GM12864 (cell line): ENCODE results near the gene DCPS.

Source experiments
- DNase-seq: peaks from one replicate; pipeline ENCODE4 v3.0.0-alpha.2; 2011; ENCODE audit warnings: low read depth
- H3K4me3 ChIP-seq: 2 replicates; pipeline ENCODE4 v1.5.1; 2011; ENCODE audit warnings: mild to moderate bottlenecking, low read depth, low read length, control low read depth
- CTCF ChIP-seq: IDR thresholded peaks from 2 replicates; pipeline ENCODE4 v1.5.1; 2011; ENCODE audit warnings: low read depth, mild to moderate bottlenecking, moderate library complexity, low read length, control low read depth, inconsistent platforms; ENCODE audit errors: missing control alignments

Gene DCPS

GRCh38 chr11:126338346-126339055 lies 34.6 kb downstream of the DCPS start:
- TF ChIP-seq CTCF: no peak
- DNase-seq: no peak
- no peak overlapping the region for H3K4me3 ChIP-seq

GRCh38 chr11:126339073-126339862 lies 35.4 kb downstream of the DCPS start:
- TF ChIP-seq CTCF: no peak
- H3K4me3 ChIP-seq: no peak overlapping the region
- DNase-seq: no peak

GRCh38 chr11:126339863-126340434 lies 36.1 kb downstream of the DCPS start:
- no peak overlapping the region for H3K4me3 ChIP-seq
- no peak for DNase-seq
- TF ChIP-seq CTCF: no peak

- no peak for TF ChIP-seq CTCF
- H3K4me3 ChIP-seq: no peak overlapping the region
- DNase-seq: no peak
Observed at GRCh38 chr11:126340960-126341606, 37.2 kb downstream of the DCPS start.

GRCh38 chr11:126341760-126342161 lies 37.9 kb downstream of the DCPS start:
- TF ChIP-seq CTCF: no peak
- no peak overlapping the region for H3K4me3 ChIP-seq
- DNase-seq: no peak

- no peak for DNase-seq
- TF ChIP-seq CTCF: no peak
- no peak overlapping the region for H3K4me3 ChIP-seq
Observed at GRCh38 chr11:126343051-126343450, 39.2 kb downstream of the DCPS start.
